Stimulated activated CD8-positive, alpha-beta memory T cell treated with anti-CD3 and anti-CD28 coated beads, Interleukin-12 subunit alpha, Interleukin-12 subunit beta, amount 100 ng/mL, for 24 hours (primary cell): Measurements from ENCODE around the gene CDKN2A.

Source experiments
- DNase-seq: peaks from one replicate; pipeline ENCODE4 v3.0.0-alpha.2; 2020; ENCODE audit errors: extremely low read depth

The CDKN2A gene

DNA sequence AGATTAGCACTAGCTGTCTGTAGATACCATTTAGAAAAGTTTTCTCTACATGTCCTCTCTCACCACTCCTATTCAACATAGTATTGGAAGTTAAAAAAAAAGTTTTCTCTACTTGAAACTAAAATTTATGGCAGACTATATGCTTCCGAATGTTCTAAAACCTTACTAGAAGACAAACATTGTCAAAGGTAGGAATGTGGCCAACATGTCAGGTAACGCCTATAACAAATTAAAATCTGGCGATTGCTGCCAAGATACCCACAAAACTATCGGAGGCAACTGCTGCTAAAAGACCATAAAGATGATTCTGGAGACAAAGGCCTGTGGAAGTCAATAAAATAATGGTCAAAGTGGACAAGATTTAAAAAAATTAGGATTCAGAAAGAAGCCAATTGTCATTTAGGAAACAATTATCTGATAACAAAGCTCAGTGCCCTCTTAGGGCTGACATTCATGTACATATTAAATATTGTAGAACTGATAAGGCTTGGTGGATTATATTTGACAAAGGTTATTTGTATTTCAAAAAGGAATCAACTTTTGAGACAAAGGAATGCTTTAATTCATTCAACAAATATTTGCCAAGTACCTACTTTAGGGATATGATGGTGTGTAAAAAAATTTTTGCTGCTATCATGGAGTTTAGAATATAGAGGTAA is 52.7 kb downstream of the CDKN2A start:
- no peak for DNase-seq

DNA sequence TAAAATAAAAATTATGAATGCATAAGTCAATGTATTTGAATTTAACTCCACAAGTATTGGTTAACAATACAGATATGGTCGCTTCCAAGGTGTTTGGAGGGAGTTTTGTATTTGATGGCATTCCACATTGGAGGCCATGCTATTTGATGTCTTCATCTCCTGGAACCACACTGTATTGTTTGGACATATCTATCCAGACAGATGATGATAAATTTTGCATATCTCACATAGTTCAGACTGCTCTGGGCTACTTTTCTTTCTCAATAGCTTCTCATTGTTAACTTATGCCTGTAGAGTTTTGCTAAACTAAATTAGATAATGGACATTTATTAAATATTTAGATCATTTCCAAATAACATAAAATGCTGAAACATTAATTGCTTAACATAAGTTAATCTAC is 58.0 kb downstream of the CDKN2A start:
- DNase-seq = no peak

DNA sequence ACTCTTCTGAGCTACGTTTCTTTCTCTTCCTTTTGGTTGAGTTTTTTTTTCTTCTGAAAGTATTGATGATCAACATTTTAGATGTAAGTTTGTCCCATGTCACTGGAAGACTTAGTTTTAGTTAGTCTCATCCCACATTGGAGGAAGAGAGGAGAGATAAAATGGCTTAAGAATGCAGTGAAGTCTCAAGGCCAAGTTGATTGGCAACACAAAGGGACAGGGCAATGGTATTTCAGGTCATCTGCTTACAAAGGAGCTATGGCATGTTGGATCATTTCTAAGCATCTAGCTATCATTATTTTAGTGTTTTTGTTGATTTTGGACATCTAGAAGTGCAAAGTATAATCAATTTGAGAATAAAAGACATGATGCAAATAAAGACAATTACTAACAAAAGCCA is 58.6 kb downstream of the CDKN2A start:
- DNase-seq = no peak

DNA sequence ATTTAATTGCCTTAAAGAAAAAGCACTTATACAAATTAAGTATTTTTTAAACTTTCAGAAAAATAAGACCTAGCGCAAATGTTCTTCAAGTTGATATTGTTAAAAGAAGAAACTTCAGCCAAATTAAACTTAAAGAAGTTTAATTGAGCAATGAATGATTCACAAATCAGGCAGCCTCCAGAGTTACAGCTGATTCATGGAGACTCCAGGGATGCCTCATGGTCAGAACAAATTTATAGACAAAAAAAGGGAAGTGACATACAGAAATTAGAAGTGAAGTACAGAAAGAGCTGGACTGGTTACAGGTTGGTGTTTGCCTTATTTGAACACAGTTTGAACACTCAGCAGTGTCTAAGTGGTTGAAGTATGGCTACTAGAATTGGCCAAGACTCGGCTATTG is 60.3 kb downstream of the CDKN2A start:
- no peak for DNase-seq

- DNase-seq = no peak
Observed at GRCh38 chr9:21933281-21933680, 60.9 kb downstream of the CDKN2A start.

- no peak for DNase-seq
Observed at GRCh38 chr9:21931428-21931827, 62.8 kb downstream of the CDKN2A start.

- no peak for DNase-seq
Observed at GRCh38 chr9:21927752-21928151, 66.4 kb downstream of the CDKN2A start.

- DNase-seq = no peak
Observed at GRCh38 chr9:21923694-21924093, 70.5 kb downstream of the CDKN2A start.

- no peak for DNase-seq
Observed at GRCh38 chr9:21919377-21920362, 74.5 kb downstream of the CDKN2A start.
